ENCODE data around the gene TIGD4.

GRCh38 chr4:152778656-152779512, 646 bp downstream of the TIGD4 start:
- no peak for TF ChIP-seq CTCF (IDR thresholded peaks at IDR 0.05)
- TF ChIP-seq EP300 (IDR thresholded peaks at IDR 0.05): no peak
- TF ChIP-seq POLR2AphosphoS5 (IDR thresholded peaks at IDR 0.05): no peak
- TF ChIP-seq POLR2A (IDR thresholded peaks at IDR 0.05): no peak
